Loucy (cell line): ENCODE data around the gene INPP4B.

Source experiments
- H2AFZ ChIP-seq: fragments of 200-600 bp; sonication (generic); 2 replicates; pipeline ENCODE4 v1.6.0; 2016; ENCODE audit warnings: antibody characterized with exemption, mild to moderate bottlenecking, low read length, moderate library complexity
- H3F3A ChIP-seq: fragments of 200-600 bp; 2 replicates; pipeline ENCODE4 v1.6.0; 2016; ENCODE audit warnings: antibody characterized with exemption, low read depth, mild to moderate bottlenecking
- H3K27me3 ChIP-seq: fragments of 200-600 bp; sonication (generic); 2 replicates; pipeline ENCODE4 v1.6.1; 2014; ENCODE audit warnings: low read length, mild to moderate bottlenecking; ENCODE audit not compliant: insufficient read depth, poor library complexity, severe bottlenecking
- H3K36me3 ChIP-seq: fragments of 200-600 bp; sonication (generic); 2 replicates; pipeline ENCODE4 v1.6.1; 2016; ENCODE audit warnings: low read length; ENCODE audit not compliant: insufficient read depth
- H3K4me1 ChIP-seq: fragments of 200-600 bp; sonication (generic); 2 replicates; pipeline ENCODE4 v1.5.1; 2014; ENCODE audit warnings: low read length, mild to moderate bottlenecking; ENCODE audit not compliant: insufficient read depth, poor library complexity, severe bottlenecking
- H3K4me2 ChIP-seq: fragments of 200-600 bp; sonication (generic); 2 replicates; pipeline ENCODE4 v1.6.0; 2014; ENCODE audit warnings: antibody characterized with exemption, low read length, low read depth, mild to moderate bottlenecking; ENCODE audit not compliant: poor library complexity, severe bottlenecking
- H3K4me3 ChIP-seq: fragments of 200-600 bp; sonication (generic); 2 replicates; pipeline ENCODE4 v1.5.1; 2014; ENCODE audit warnings: low read length, mild to moderate bottlenecking, mixed read lengths; ENCODE audit not compliant: poor library complexity, severe bottlenecking
- H3K79me2 ChIP-seq: fragments of 200-600 bp; sonication (generic); 2 replicates; pipeline ENCODE4 v1.6.1; 2014; ENCODE audit warnings: low read length; ENCODE audit not compliant: insufficient read depth
- H3K9ac ChIP-seq: fragments of 200-600 bp; sonication (generic); 2 replicates; pipeline ENCODE4 v1.6.0; 2014; ENCODE audit warnings: mild to moderate bottlenecking, low read depth, low read length, moderate library complexity; ENCODE audit not compliant: poor library complexity, severe bottlenecking
- H3K9me2 ChIP-seq: fragments of 200-600 bp; sonication (generic); replicated peaks from 2 replicates; pipeline ENCODE4 v1.6.1; 2016; ENCODE audit warnings: low read depth, low read length, mixed read lengths
- H3K9me3 ChIP-seq: fragments of 200-600 bp; sonication (generic); 2 replicates; pipeline ENCODE4 v1.6.1; 2014; ENCODE audit warnings: mild to moderate bottlenecking, antibody characterized with exemption, low read length, low read depth; ENCODE audit not compliant: insufficient read depth
- H4K20me1 ChIP-seq: fragments of 200-600 bp; sonication (generic); 2 replicates; pipeline ENCODE4 v1.6.0; 2014; ENCODE audit warnings: antibody characterized with exemption, low read length, mild to moderate bottlenecking; ENCODE audit not compliant: insufficient read depth, poor library complexity, severe bottlenecking
- EZH2phosphoT487 ChIP-seq: fragments of 200-600 bp; IDR thresholded peaks from 2 replicates; pipeline ENCODE4 v1.6.1; 2018; ENCODE audit warnings: antibody characterized with exemption, mild to moderate bottlenecking, moderate library complexity, borderline replicate concordance
- TF ChIP-seq, protein P1 (sequence below): fragments of 200-600 bp; sonication (generic); conservative IDR thresholded peaks from 2 replicates; pipeline ENCODE4 v1.5.1; 2014; ENCODE audit warnings: mild to moderate bottlenecking, antibody characterized with exemption, low read length

Gene INPP4B

DNA sequence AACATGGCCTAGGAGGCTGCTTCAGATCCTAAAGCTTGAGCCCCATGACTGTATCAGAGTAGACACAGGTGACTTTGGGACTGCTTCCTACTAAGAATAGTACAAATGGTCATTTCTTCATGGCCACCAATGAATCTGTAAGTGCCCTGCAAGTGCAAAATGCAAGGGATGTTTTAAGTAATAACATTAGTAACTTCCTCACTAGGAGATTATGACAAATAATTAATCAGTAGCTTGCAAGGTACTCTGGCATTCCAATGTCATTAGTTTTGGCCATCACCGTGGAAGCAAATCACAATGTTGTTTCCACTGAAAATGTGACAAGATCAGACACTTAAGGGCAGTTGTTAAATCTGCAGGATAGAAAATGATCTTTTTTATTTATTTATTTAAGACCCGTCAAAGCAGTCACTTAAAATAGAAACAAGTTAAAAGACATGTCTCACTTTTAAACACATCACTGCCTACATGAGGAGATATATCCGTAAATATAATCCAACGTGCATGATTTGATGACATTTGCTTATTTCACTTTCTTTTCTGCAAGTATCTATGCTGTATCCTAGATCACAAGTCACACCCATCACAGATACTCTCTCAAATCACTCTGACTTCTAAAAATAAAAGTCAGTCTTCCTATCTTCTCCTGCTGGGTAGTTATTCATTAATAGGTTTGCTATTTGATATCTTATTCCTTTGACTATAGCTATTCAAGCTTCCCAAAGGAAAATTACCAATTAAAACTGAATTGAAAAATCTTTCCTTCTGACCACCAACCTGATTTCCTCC lies 809.1 kb downstream of the INPP4B start:
- TF ChIP-seq EZH2phosphoT487, result no peak
- TF ChIP-seq, protein P1, sequence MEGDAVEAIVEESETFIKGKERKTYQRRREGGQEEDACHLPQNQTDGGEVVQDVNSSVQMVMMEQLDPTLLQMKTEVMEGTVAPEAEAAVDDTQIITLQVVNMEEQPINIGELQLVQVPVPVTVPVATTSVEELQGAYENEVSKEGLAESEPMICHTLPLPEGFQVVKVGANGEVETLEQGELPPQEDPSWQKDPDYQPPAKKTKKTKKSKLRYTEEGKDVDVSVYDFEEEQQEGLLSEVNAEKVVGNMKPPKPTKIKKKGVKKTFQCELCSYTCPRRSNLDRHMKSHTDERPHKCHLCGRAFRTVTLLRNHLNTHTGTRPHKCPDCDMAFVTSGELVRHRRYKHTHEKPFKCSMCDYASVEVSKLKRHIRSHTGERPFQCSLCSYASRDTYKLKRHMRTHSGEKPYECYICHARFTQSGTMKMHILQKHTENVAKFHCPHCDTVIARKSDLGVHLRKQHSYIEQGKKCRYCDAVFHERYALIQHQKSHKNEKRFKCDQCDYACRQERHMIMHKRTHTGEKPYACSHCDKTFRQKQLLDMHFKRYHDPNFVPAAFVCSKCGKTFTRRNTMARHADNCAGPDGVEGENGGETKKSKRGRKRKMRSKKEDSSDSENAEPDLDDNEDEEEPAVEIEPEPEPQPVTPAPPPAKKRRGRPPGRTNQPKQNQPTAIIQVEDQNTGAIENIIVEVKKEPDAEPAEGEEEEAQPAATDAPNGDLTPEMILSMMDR, result no peak
- H3F3A ChIP-seq, result 0 out of 2 replicates have a peak, but pooled peaks cover 3% of the 10 kb centered on the region
- no peaks in the 10 kb centered on the region for H3K9me2 ChIP-seq
- H3K36me3 ChIP-seq, result no peaks in the 10 kb centered on the region; the same call in 1 of the 2 replicates
- H3K4me2 ChIP-seq, result no peak overlapping the region
- no peaks in the 10 kb centered on the region for H3K9me3 ChIP-seq
- H3K4me1 ChIP-seq, result peaks cover 12% of the 10 kb centered on the region
- H3K4me3 ChIP-seq, result no peak overlapping the region
- no peaks in the 10 kb centered on the region for H3K27me3 ChIP-seq
- H3K79me2 ChIP-seq, result no peaks in the 10 kb centered on the region
- H3K9ac ChIP-seq, result no peak overlapping the region
- H2AFZ ChIP-seq, result no peak overlapping the region
- H4K20me1 ChIP-seq, result no peaks in the 10 kb centered on the region

DNA sequence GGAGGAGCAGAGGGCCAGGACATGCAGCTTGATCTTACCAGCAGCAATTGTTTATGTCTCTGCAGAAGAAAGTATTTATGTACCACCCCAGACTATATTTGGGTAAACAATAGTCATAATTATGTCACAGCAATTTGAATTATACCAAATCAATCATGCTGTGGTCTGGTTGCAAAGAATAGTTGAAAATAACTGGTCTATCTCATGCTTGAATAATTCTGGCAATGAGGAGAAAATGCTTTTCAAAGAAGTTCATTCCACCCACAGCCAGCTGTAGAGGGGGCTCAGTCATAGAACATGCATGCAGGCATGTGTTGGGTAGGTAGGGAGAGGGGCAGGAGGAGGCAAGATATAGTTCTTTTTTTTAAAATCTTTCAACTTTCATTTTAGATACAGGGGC lies 810.5 kb downstream of the INPP4B start:
- Histone ChIP-seq H3K4me1 (peaks cover 12% of the 10 kb centered on the region), H4K20me1 (no peaks in the 10 kb centered on the region), H3K9ac (no peak overlapping the region), H3K36me3 (no peaks in the 10 kb centered on the region; the same call in 1 of the 2 replicates), H3K9me2 (no peaks in the 10 kb centered on the region), H3K79me2 (no peaks in the 10 kb centered on the region), H3K27me3 (no peaks in the 10 kb centered on the region), H3K4me2 (no peak overlapping the region), H3K9me3 (no peaks in the 10 kb centered on the region), H2AFZ (no peak overlapping the region), H3F3A (0 out of 2 replicates have a peak, but pooled peaks cover 3% of the 10 kb centered on the region), H3K4me3 (no peak overlapping the region)
- TF ChIP-seq, protein P1, result no peak
- no peak for TF ChIP-seq EZH2phosphoT487

DNA sequence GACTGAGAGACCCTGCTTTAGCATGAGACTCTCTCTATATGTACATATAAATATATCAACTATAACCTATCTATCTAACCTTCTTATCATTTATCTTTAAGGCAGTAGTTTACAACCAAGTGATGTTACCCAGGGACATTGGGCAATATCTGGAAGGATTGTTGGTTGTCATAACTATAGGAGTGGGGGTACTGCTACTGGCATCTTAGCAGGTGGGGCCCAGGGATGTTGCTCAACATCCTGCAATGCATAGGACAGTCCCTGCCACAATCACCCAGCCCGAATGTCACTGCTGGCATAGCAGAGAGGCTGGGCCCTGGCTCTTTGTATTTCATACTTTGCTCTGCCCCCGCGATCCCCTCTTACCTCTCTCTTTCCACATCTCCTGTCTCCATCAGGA lies 812.0 kb downstream of the INPP4B start:
- Histone ChIP-seq H2AFZ (no peak overlapping the region), H3K9ac (no peak overlapping the region), H3K4me1 (peaks cover 9% of the 10 kb centered on the region), H3F3A (no peaks in the 10 kb centered on the region), H3K36me3 (no peaks in the 10 kb centered on the region; the same call in 1 of the 2 replicates), H3K9me2 (no peaks in the 10 kb centered on the region), H3K4me3 (no peak overlapping the region), H3K79me2 (no peaks in the 10 kb centered on the region), H3K9me3 (no peaks in the 10 kb centered on the region), H3K27me3 (no peaks in the 10 kb centered on the region), H3K4me2 (no peak overlapping the region), H4K20me1 (no peaks in the 10 kb centered on the region)
- no peak for TF ChIP-seq EZH2phosphoT487
- TF ChIP-seq, protein P1, result no peak
